Activated CD8-positive, alpha-beta T cell treated with anti-CD3 and anti-CD28 coated beads for 36 hours (primary cell): ENCODE data around the gene TMC4. TPM values are rescaled to one million over a fixed set of nuclear protein-coding genes. Genes with fewer than 3 reads are reported as not detected.

Experiments used
- ATAC-seq: fragments of 200-7000 bp; cut with Tn5 transposase; one replicate; pipeline ENCODE4 v1.10.0; 2021; ENCODE audit warnings: mild to moderate bottlenecking, moderate library complexity
- CTCF ChIA-PET: fragments of 350-600 bp; sonication (Branson Sonifier 250); formaldehyde crosslinking; loops from one replicate; lab custom pipeline; 2021; ENCODE audit warnings: antibody characterized with exemption; lab: Charles Lee
- POLR2A ChIA-PET: fragments of 350-600 bp; sonication (Branson Sonifier 250); formaldehyde crosslinking; loops from one replicate; lab custom pipeline; 2021; ENCODE audit warnings: antibody characterized with exemption; lab: Charles Lee
- DNase-seq: peaks from one replicate; pipeline ENCODE4 v3.0.0-alpha.2; 2020
- H3K27ac Mint-ChIP-seq: one replicate; pipeline ENCODE4 v1.8.0; 2021; ENCODE audit warnings: mild to moderate bottlenecking, mixed read lengths
- H3K27me3 Mint-ChIP-seq: one replicate; pipeline ENCODE4 v1.8.0; 2021; ENCODE audit warnings: mixed read lengths
- H3K36me3 Mint-ChIP-seq: one replicate; pipeline ENCODE4 v1.8.0; 2021; ENCODE audit warnings: low read depth, mixed read lengths
- H3K4me1 Mint-ChIP-seq: one replicate; pipeline ENCODE4 v1.8.0; 2021; ENCODE audit warnings: low read depth, mixed read lengths
- H3K4me3 Mint-ChIP-seq: one replicate; pipeline ENCODE4 v1.8.0; 2021; ENCODE audit warnings: mild to moderate bottlenecking, moderate library complexity, mixed read lengths
- H3K9me3 Mint-ChIP-seq: one replicate; pipeline ENCODE4 v1.8.0; 2021; ENCODE audit warnings: mixed read lengths
- CTCF ChIP-seq: fragments of 200-600 bp; IDR thresholded peaks from one replicate; pipeline ENCODE4 v1.8.0; 2022; ENCODE audit warnings: antibody characterized with exemption, mild to moderate bottlenecking
- intact Hi-C: fragments of 100-400 bp; cut with micrococcal nuclease; formaldehyde crosslinking; loops from one replicate; pipeline ENCODE4 v1.10.0; 2022
- total RNA-seq, 2 experiments: library from RNA; stranded (reverse); gene quantifications; one replicate each; pipeline ENCODE4 v1.2.3, GENCODE V29; 2021

TMC4 gene
- total RNA-seq, 2 experiments from 2014 or later: 0.54 TPM; not detected in 1

DNA sequence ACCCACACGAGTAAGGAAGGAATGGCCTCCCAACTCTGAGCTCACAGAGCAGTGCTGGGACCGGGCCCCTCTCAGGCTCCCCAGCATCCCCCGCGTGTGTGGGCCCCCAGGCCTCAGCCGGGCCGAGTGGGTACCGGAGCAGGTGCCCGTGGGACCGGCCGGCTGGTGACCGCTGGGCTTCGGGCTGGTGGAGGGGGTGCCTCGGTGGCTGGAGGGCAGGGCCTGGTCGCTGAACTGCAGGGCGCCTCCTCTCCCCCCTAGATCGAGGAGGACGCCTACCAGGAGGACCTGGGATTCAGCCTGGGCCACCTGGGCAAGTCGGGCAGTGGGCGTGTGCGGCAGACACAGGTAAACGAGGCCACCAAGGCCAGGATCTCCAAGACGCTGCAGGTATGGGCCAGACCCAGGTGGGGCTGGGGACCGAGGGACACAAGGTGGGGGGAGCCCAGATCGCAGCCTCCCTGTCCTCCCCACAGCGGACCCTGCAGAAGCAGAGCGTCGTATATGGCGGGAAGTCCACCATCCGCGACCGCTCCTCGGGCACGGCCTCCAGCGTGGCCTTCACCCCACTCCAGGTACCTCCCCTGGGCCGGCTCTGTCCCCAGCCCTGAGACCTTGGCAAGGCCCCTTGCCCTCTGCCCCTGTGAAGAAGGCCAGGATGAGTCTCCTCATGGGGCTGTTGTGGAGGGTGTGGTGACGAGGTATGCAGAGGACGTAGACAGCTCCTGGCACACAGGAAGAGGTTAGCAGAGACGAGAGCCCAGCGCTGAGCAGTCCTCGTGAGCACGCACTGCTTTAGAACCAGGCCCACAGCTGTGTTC is 44.0 kb downstream of the TMC4 start:
- Mint-ChIP-seq H3K9me3 (no peaks in the 10 kb centered on the region), H3K36me3 (peaks cover 25% of the 10 kb centered on the region), H3K27ac (no peak overlapping the region), H3K27me3 (no peaks in the 10 kb centered on the region), H3K4me1 (no peaks in the 10 kb centered on the region), H3K4me3 (no peak overlapping the region)
- ChIA-PET POLR2A (interaction anchor here (1.1 to 1.3 kb wide), 2 partner anchors 12 to 13 kb away, joined by 3 to 4 read pairs; partner anchors contain the start of genes PRPF31 and TFPT), CTCF (no interaction called here)
- ATAC-seq: no peak
- intact Hi-C loops: no loop called here
- TF ChIP-seq CTCF: no peak
- DNase-seq: no peak

DNA sequence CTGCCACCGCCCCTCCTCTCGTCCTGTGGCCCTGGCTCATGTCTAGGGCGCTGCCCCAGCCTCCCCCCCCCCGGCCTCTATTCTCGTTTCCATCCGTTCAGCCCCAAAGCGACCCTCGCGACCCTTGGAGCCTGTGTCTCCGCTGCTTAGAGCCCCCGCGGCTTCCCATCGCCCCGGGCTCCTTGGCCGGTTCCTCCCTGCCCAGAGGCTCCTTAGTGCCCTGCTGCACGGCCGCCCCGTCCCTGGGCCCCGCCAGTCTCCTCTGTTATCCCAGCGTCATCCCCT is 44.6 kb downstream of the TMC4 start:
- Mint-ChIP-seq H3K27ac (no peak overlapping the region), H3K27me3 (no peaks in the 10 kb centered on the region), H3K9me3 (no peaks in the 10 kb centered on the region), H3K4me1 (no peaks in the 10 kb centered on the region), H3K36me3 (peaks cover 27% of the 10 kb centered on the region), H3K4me3 (no peak overlapping the region)
- POLR2A ChIA-PET: no interaction called here
- ATAC-seq: no peak
- TF ChIP-seq CTCF: no peak
- no peak for DNase-seq
- intact Hi-C loops: no loop called here
- CTCF ChIA-PET: no interaction called here

GRCh38 chr19:54127688-54128440 is 45.1 kb downstream of the TMC4 start:
- Mint-ChIP-seq H3K4me1 (no peaks in the 10 kb centered on the region), H3K27ac (no peak overlapping the region), H3K4me3 (no peak overlapping the region), H3K9me3 (no peaks in the 10 kb centered on the region), H3K36me3 (peaks cover 29% of the 10 kb centered on the region), H3K27me3 (no peaks in the 10 kb centered on the region)
- intact Hi-C loops: no loop called here
- ATAC-seq: no peak
- TF ChIP-seq CTCF: no peak
- DNase-seq: no peak
- CTCF ChIA-PET: no interaction called here
- POLR2A ChIA-PET: interaction anchor here (0.6 to 1.7 kb wide), 2 partner anchors 12 to 1275 kb away, joined by 3 to 9 read pairs; partner anchors contain the start of genes PRPF31 and TFPT

GRCh38 chr19:54125713-54126112 is 47.2 kb downstream of the TMC4 start:
- Mint-ChIP-seq H3K36me3 (peaks cover 32% of the 10 kb centered on the region), H3K9me3 (no peaks in the 10 kb centered on the region), H3K4me1 (no peaks in the 10 kb centered on the region), H3K27ac (no peak overlapping the region), H3K27me3 (no peaks in the 10 kb centered on the region), H3K4me3 (no peak overlapping the region)
- ATAC-seq (no peak), DNase-seq (no peak)
- no peak for TF ChIP-seq CTCF
- POLR2A ChIA-PET: no interaction called here
- intact Hi-C loops: no loop called here
- CTCF ChIA-PET: no interaction called here

GRCh38 chr19:54124393-54124792 is 48.6 kb downstream of the TMC4 start:
- intact Hi-C loops: no loop called here
- Mint-ChIP-seq H3K27ac (no peak overlapping the region), H3K4me3 (no peak overlapping the region), H3K36me3 (peaks cover 40% of the 10 kb centered on the region), H3K27me3 (no peaks in the 10 kb centered on the region), H3K4me1 (no peaks in the 10 kb centered on the region), H3K9me3 (no peaks in the 10 kb centered on the region)
- TF ChIP-seq CTCF: no peak
- ChIA-PET POLR2A (interaction anchor here (1.4 kb wide), 1 partner anchor 10 kb away, joined by 8 read pairs; the partner anchor contains the start of genes PRPF31 and TFPT), CTCF (no interaction called here)
- no peak for DNase-seq
- ATAC-seq: no peak
